GM18505 (cell line): Measurements from ENCODE around the gene NUDT3.
"Not testable (repeated sequence)": the region's sequence is repeated elsewhere in the genome, so short reads cannot be mapped to it uniquely, and the experiment has no call there.

Experiments
- ATAC-seq: cut with Tn5 transposase; IDR thresholded peaks from one replicate; pipeline ENCODE4 v1.9.1; 2021; ENCODE audit not compliant: unreplicated experiment
- POLR2A ChIP-seq: IDR thresholded peaks from 4 replicates; pipeline ENCODE4 v1.6.1; 2011; ENCODE audit warnings: borderline replicate concordance; ENCODE audit not compliant: insufficient read depth, insufficient read length; ENCODE audit errors: extremely low read depth

The NUDT3 gene

GRCh38 chr6:34416877-34417371 is 24.5 kb upstream of the NUDT3 start:
- TF ChIP-seq POLR2A: no peak
- ATAC-seq: no peak

- no peak for ATAC-seq
- TF ChIP-seq POLR2A: no peak
Observed at GRCh38 chr6:34414999-34415858, 22.8 kb upstream of the NUDT3 start.

- TF ChIP-seq POLR2A: no peak
- no peak for ATAC-seq
Observed at GRCh38 chr6:34412643-34413214, 20.3 kb upstream of the NUDT3 start.

- no peak for TF ChIP-seq POLR2A
- ATAC-seq: no peak
Observed at GRCh38 chr6:34412016-34412415, 19.5 kb upstream of the NUDT3 start.

- ATAC-seq: not testable (repeated sequence)
Observed at GRCh38 chr6:34407915-34408314, 15.4 kb upstream of the NUDT3 start.

- TF ChIP-seq POLR2A: no peak
- ATAC-seq: no peak
Observed at GRCh38 chr6:34396518-34396917, 4.0 kb upstream of the NUDT3 start.

- no peak for TF ChIP-seq POLR2A
- no peak for ATAC-seq
Observed at GRCh38 chr6:34393966-34394305, 1.5 kb upstream of the NUDT3 start.

GRCh38 chr6:34393191-34393965 is 909 bp upstream of the NUDT3 start:
- no peak for ATAC-seq

GRCh38 chr6:34391786-34392496 is 528 bp downstream of the NUDT3 start:
- peak; percentile 58 for TF ChIP-seq POLR2A
- ATAC-seq: peak; percentile 47

More at GRCh38 chr6:34393191-34393965, 909 bp upstream of the NUDT3 start:
- TF ChIP-seq POLR2A: no peak

GRCh38 chr6:34391473-34391785 is 1.0 kb downstream of the NUDT3 start:
- TF ChIP-seq POLR2A: no peak
- ATAC-seq: no peak

- ATAC-seq: no peak
- TF ChIP-seq POLR2A: no peak
Observed at GRCh38 chr6:34390531-34391472, 1.7 kb downstream of the NUDT3 start.

GRCh38 chr6:34389034-34389433 is 3.4 kb downstream of the NUDT3 start:
- no peak for TF ChIP-seq POLR2A
- ATAC-seq: no peak

GRCh38 chr6:34388421-34388820 is 4.0 kb downstream of the NUDT3 start:
- no peak for ATAC-seq
- TF ChIP-seq POLR2A: no peak
